Activated T-cell treated with anti-CD3 and anti-CD28 coated beads, Interleukin-2, amount 50 U/mL, for 48 hours (primary cell): ENCODE measurements around the gene CHRNB4.
"Not testable (repeated sequence)": the region's sequence is repeated elsewhere in the genome, so short reads cannot be mapped to it uniquely, and the experiment has no call there.

ENCODE experiments used
- DNase-seq, 2 experiments: peaks; one replicate each; pipeline ENCODE4 v3.0.0-alpha.2; 2020

The CHRNB4 gene

DNA sequence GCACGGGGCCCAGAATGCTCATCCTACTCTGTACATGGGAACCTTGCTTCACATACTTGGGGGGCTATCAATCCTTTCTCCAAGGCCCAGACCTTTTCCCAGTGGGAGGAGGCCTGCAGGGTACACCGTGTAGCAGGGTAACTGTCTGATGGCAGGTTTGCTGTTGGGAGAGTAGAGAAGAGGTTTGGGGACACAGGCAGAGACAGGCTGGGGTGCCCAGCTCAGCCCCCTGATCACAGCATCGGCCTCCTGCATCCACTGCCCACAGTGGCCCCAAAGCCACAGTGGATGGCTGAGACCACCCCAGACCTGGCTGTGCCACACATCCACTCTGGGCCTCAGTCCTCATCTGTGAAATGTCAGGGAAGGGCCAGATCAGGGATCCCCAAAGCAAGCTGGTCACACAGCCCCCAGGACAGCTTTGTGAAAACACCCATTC lies 25.8 kb downstream of the CHRNB4 start:
- DNase-seq, result peak in 1 of 2 experiments; percentile 8

DNA sequence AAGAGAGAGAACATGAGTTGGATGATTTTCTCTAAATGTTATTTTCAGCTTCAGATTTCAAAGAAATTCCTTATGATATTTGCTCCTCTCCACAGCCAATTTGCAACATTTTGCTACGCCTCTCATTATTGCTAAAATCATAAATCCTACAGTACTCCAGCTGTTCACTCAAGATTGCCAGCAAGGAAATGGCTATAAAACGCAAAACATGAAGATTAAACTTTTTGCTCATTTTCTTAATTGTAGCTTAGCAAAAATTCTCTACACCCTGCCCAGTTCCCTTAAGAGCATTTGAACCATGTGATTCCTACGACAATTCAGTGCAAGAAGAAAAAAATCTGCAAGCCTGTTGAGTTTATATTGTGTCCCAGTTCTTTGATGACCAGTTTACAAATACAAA lies 27.0 kb downstream of the CHRNB4 start:
- no peak for DNase-seq

DNA sequence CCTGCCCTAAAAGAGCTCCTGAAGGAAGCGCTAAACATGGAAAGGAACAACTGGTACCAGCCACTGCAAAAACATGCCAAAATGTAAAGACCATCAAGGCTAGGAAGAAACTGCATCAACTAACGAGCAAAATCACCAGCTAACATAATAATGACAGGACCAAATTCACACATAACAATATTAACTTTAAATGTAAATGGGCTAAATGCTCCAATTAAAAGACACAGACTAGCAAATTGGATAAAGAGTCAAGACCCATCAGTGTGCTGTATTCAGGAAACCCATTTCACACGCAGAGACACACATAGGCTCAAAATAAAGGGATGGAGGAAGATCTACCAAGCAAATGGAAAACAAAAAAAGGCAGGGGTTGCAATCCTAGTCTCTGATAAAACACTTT lies 31.5 kb downstream of the CHRNB4 start:
- DNase-seq, result not testable (repeated sequence)

DNA sequence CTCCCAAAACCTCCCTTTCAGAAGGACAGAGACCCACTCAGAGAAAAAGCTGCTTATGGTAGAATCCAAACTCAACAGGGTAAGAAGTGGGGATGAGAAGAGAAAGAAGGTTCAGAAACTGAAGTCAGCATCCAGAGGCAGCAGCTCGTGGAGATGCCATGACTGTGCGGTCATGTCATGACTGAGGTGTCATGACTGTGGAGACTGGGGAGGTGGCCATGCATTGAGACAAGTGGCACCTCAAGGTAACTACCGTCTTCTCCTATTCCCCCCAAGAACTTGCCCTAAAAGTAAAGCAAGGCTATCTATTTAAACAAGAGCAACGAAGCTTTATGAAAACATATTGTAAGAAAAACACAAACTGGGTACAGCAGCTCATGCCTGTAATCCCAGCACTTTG lies 35.3 kb downstream of the CHRNB4 start:
- no peak for DNase-seq

DNA sequence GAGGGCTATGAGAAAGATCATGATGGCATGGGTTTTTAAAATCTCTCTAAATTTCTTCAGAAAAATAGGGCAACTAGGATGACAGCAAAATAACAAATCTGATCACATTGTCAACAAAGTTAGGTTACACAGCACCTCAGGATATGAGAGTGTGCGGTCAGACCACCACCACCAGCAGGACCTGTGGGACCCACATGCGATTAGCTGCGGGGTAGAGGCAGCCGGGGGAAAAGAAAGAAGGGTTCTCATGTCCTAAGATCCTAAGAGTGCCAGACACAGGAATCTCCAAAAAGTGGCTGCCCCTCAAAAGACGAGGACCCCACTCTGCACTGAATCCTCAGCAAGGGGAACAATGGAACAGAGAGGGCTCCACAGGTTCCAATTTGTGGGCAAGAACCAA lies 35.8 kb downstream of the CHRNB4 start:
- DNase-seq, result no peak

DNA sequence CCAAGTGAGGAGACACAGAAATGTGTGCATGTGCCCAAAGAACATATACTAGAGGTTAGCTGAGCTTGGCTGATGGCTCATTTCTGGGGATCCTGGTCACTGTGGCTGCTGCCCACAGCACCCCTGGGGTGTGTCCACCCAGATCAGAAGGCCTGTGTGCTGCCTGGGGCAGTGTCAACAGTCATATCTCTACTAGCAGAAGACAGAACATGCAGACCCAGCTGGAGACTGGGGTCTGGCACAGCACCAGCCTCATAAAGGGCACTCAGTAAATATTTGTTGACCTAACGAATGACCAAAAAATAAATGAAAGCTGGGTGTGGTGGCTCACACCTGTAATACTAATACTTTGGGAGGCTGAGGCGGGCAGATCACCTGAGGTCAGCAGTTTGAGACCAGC lies 36.6 kb downstream of the CHRNB4 start:
- DNase-seq, result no peak

DNA sequence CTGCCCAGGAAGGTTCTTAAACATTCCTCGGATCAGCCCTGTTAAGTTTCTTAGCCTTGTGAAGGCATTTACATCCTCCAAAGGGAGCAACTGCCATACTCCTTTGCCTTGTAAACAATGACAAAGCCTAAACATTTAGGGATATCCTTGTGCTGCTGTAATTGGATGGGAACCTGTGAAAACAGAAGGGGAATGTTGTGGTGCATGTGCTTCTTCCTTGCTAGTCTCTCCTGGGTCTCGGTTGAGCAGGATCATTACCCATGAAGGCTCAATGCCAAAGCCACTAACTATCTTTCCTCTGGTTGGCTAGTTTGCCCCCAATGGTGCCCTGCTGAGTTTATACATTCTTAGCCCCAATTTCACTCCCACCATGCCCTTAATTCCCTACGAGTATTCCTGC lies 37.5 kb downstream of the CHRNB4 start:
- DNase-seq, result no peak

DNA sequence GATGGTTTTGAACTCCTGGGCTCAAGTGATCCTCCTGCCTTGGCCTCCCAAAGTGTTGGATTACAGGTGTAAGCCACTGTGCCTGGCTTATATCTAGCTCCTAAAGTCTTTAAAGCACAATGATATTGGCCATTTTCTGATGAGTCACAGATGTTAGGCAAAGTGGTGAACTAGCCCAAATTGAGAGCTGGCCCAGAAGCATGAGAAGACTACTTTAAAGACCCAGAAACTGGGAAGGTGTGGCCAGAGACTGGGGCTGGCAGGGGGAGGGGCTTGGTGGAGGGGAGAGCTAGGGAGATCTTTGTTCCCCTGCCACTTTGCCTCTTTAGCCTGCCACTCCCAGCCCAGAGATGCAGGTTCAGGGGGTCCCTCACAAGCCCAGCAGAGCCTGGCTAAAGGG lies 41.8 kb downstream of the CHRNB4 start:
- no peak for DNase-seq

DNA sequence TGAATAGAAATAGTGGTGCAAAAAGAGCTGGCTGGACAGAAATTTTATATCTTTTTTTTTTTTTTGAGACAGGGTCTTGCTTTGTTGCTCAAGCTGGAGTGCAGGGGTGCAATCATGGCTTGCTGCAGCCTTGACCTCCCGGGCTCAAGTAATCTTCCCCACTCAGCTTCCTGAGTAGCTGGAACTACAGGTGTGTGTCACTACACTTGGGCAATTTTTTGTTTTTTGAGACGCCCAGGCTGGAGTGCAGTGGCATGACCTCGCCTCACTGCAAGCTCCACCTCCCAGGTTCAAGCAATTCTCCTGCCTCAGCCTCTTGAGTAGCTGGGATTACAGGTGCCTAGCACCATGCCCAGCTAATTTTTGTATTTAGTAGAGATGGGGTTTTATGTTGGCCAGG lies 42.7 kb downstream of the CHRNB4 start:
- DNase-seq, result no peak

DNA sequence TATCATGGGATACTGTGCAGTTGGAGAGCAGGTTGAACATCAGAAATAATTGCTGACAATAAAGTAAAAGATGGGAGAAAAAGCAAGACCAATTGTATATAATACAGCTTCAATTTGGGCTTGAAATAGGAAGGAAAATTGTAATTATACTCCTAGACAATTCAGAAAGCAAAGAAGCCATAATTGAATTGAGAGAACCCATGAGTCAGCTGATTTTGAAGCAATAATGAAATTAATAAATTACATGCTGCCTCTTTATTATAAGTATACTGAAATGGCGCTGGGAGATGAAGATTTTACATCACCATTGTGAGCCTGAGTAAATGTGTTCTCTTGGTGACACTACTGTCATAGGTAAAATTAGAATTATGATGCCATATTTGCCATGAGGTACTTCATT lies 43.4 kb downstream of the CHRNB4 start:
- no peak for DNase-seq

DNA sequence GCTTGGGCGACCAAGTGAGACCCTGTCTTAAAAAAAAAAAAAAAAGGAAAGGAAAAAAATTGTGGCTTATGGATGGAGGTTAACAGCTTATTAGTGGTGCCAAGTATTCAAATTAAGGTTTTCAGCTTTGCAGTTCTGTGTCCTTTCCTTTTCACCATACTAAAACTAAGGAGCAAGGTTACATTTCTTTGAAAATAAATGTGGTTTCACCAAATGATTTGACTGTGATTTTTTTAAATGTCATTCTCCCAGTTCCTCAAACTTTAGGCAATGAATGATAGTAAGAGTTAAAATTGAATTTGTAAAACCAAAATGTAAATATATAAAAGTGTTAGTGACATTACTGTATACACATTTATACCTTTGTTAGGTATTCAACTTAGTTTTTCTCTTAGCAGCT lies 66.1 kb downstream of the CHRNB4 start:
- no peak for DNase-seq
